K562 (cell line): ENCODE measurements around the gene TAS2R20. TPM values are rescaled to one million over a fixed set of nuclear protein-coding genes. Genes with fewer than 3 reads are reported as not detected.

ENCODE experiments used
- ATAC-seq: fragments of 200-7000 bp; cut with Tn5 transposase; 3 replicates; pipeline ENCODE4 v1.9.1; 2020; ENCODE audit warnings: moderate library complexity
- BruUV-seq: library from RNA; stranded (reverse); fragments of 400-500 nt; replicated peaks from 2 replicates; lab custom pipeline; 2021; lab: Mats Ljungman, UMichigan
- CTCF ChIA-PET: fragments of 300-600 bp; formaldehyde crosslinking; extraction: SDS; loops from one replicate; lab custom pipeline; 2021; ENCODE audit warnings: low intra/inter-chr PET ratio; lab: Yijun Ruan, JAX
- POLR2A ChIA-PET: fragments of 300-600, 350-650 bp; sonication (Branson Sonifier 250); formaldehyde crosslinking; extraction: SDS; loops from one replicate; lab custom pipeline; 2021; ENCODE audit warnings: antibody characterized with exemption, inconsistent platforms; lab: Yijun Ruan, JAX
- DNase-seq, 4 experiments: peaks; one replicate each; pipeline versions ENCODE4 v3.0.0 to v3.0.0-alpha.2; 2011 to 2018; ENCODE audit warnings: low spot score in 3 of 4, mixed read lengths in 3 of 4; ENCODE audit errors: extremely low read depth in 1 of 4
- FAIRE-seq: peaks from 2 replicates; lab custom pipeline; 2011; peaks lifted over from hg19 to GRCh38; lab: Jason Lieb, UNC
- H2AFZ ChIP-seq: 2 replicates; pipeline ENCODE4 v1.6.0; 2011; ENCODE audit warnings: low read depth, low read length, control low read depth, inconsistent platforms
- H3K27ac ChIP-seq: fragments of 200-600 bp; 3 replicates; pipeline ENCODE4 v1.8.0; 2011; ENCODE audit warnings: low read depth, mild to moderate bottlenecking, control low read depth, inconsistent platforms, low read length, moderate library complexity, mixed read lengths; ENCODE audit errors: extremely low read depth
- H3K27me3 ChIP-seq, 2 experiments: fragments of 300-600 bp in 1 of 2; 2 replicates in 1 of 2; 3 replicates in 1 of 2; pipeline versions ENCODE4 v1.6.0 to v1.8.0; 2011; ENCODE audit warnings: inconsistent platforms in 2 of 2, low read length in 2 of 2, mild to moderate bottlenecking in 1 of 2, mixed read lengths in 1 of 2, moderate library complexity in 1 of 2; ENCODE audit not compliant: control insufficient read depth in 2 of 2, insufficient read depth in 2 of 2
- H3K36me3 ChIP-seq: fragments of 300-600 bp; 3 replicates; pipeline ENCODE4 v1.8.0; 2011; ENCODE audit warnings: mild to moderate bottlenecking, low read length, inconsistent platforms; ENCODE audit not compliant: control insufficient read depth, insufficient read depth
- H3K4me1 ChIP-seq, 2 experiments: fragments of 200-600 bp in 1 of 2; replicated peaks in 1 of 2; 2 replicates in 1 of 2; 3 replicates in 1 of 2; pipeline versions ENCODE4 v1.5.1 to v1.8.0; 2011; ENCODE audit warnings: inconsistent platforms in 2 of 2, low read length in 2 of 2, mild to moderate bottlenecking in 1 of 2, mixed read lengths in 1 of 2, moderate library complexity in 1 of 2; ENCODE audit not compliant: control insufficient read depth in 2 of 2, insufficient read depth in 2 of 2
- H3K4me2 ChIP-seq: 2 replicates; pipeline ENCODE4 v1.6.1; 2011; ENCODE audit warnings: low read length, control low read depth, inconsistent platforms, mixed read lengths; ENCODE audit not compliant: insufficient read depth
- H3K4me3 ChIP-seq: fragments of 200-600 bp; sonication (generic), shearing (Covaris generic); 2 replicates; pipeline ENCODE4 v1.5.1; 2016; ENCODE audit warnings: control low read depth, inconsistent platforms
- H3K79me2 ChIP-seq: fragments of 200-600 bp; 3 replicates; pipeline ENCODE4 v1.8.0; 2011; ENCODE audit warnings: low read length, inconsistent platforms; ENCODE audit not compliant: control insufficient read depth, insufficient read depth
- H3K9ac ChIP-seq, 2 experiments: 2 replicates each; pipeline versions ENCODE4 v1.6.0 to v1.6.1; 2011; ENCODE audit warnings: low read depth in 2 of 2, low read length in 2 of 2, control low read depth in 1 of 2, inconsistent platforms in 1 of 2, mild to moderate bottlenecking in 1 of 2, mixed read lengths in 1 of 2; ENCODE audit not compliant: insufficient read depth in 1 of 2
- H3K9me1 ChIP-seq: one replicate; pipeline ENCODE4 v1.6.0; 2011; ENCODE audit warnings: inconsistent platforms, mild to moderate bottlenecking, low read length, moderate library complexity; ENCODE audit not compliant: control insufficient read depth, insufficient read depth
- H3K9me3 ChIP-seq: replicated peaks from 2 replicates; pipeline ENCODE4 v1.5.1; 2011; ENCODE audit warnings: low read depth, low read length, inconsistent platforms; ENCODE audit not compliant: control insufficient read depth, insufficient read depth
- H4K20me1 ChIP-seq: replicated peaks from 2 replicates; pipeline ENCODE4 v1.6.1; 2011; ENCODE audit warnings: low read length, inconsistent platforms, mixed read lengths; ENCODE audit not compliant: control insufficient read depth, insufficient read depth
- CBX1 ChIP-seq: sonication (generic); IDR thresholded peaks from 2 replicates; pipeline ENCODE4 v1.6.1; 2016; ENCODE audit warnings: antibody characterized with exemption, low read depth, mild to moderate bottlenecking
- ETV1 ChIP-seq: fragments of 450-650 bp; conservative IDR thresholded peaks from 2 replicates; pipeline ENCODE4 v1.6.1; 2016; ENCODE audit warnings: missing genetic modification characterization, control low read depth, low read depth, missing compliant biosample characterization
- FOXK2 ChIP-seq, 2 experiments: fragments of 450-650 bp; IDR thresholded peaks in 1 of 2; conservative IDR thresholded peaks in 1 of 2; 2 replicates each; pipeline ENCODE4 v1.6.1; 2016; ENCODE audit warnings: low read depth in 2 of 2, mild to moderate bottlenecking in 1 of 2
- HDGF ChIP-seq: fragments of 450-650 bp; IDR thresholded peaks from 2 replicates; pipeline ENCODE4 v1.6.1; 2016
- HMG20A ChIP-seq: fragments of 450-650 bp; formaldehyde crosslinking; conservative IDR thresholded peaks from 2 replicates; pipeline ENCODE4 v1.4.0; 2020; ENCODE audit warnings: mild to moderate bottlenecking, mixed read lengths
- HMGN3 ChIP-seq: IDR thresholded peaks from 2 replicates; pipeline ENCODE4 v1.6.1; 2011; ENCODE audit warnings: borderline replicate concordance, low read depth, mild to moderate bottlenecking, mixed read lengths, low read length; ENCODE audit not compliant: insufficient read length; ENCODE audit errors: extremely low read depth
- HNRNPLL ChIP-seq: fragments of 200-400 bp; formaldehyde crosslinking; IDR thresholded peaks from 2 replicates; pipeline ENCODE4 v1.6.1; 2017; ENCODE audit warnings: low read length, low read depth, mild to moderate bottlenecking; ENCODE audit not compliant: poor library complexity, severe bottlenecking
- MYNN ChIP-seq, 2 experiments: sonication (generic); formaldehyde crosslinking in 1 of 2; IDR thresholded peaks; 2 replicates each; pipeline versions ENCODE4 v1.5.0 to v1.6.1; 2016 to 2020; ENCODE audit warnings: antibody characterized with exemption in 1 of 2, missing genetic modification reagents in 1 of 2
- OTX1 ChIP-seq: fragments of 450-650 bp; formaldehyde crosslinking; IDR thresholded peaks from 2 replicates; pipeline ENCODE4 v1.4.0; 2022; ENCODE audit warnings: mild to moderate bottlenecking
- PCBP2 ChIP-seq: fragments of 200-400 bp; formaldehyde crosslinking; IDR thresholded peaks from 2 replicates; pipeline ENCODE4 v1.6.1; 2018; ENCODE audit warnings: low read length, low read depth, mild to moderate bottlenecking, moderate library complexity; ENCODE audit not compliant: poor library complexity, severe bottlenecking
- PTRF ChIP-seq: fragments of 450-650 bp; IDR thresholded peaks from 2 replicates; pipeline ENCODE4 v1.6.1; 2016; ENCODE audit warnings: mild to moderate bottlenecking, missing genetic modification characterization, missing compliant biosample characterization
- TFAM ChIP-seq: fragments of 250-450 bp; sonication (Bioruptor Pico); conservative IDR thresholded peaks from 2 replicates; pipeline ENCODE4 v1.5.0; 2021; ENCODE audit warnings: mild to moderate bottlenecking, moderate library complexity
- WGBS: fragments of 100-300 bp; shearing (Covaris generic); methylation state at CpG from one replicate; pipeline ENCODE4 v1.1.6; 2016; ENCODE audit warnings: low coverage, mixed read lengths; ENCODE audit not compliant: insufficient coverage; ENCODE audit errors: missing lambda C conversion rate; 5-methylcytosine and 5-hydroxymethylcytosine counted together
- in situ Hi-C: fragments of 300-500 bp; cut with MboI; formaldehyde crosslinking; loops from 4 replicates; pipeline ENCODE4 v1.15.0; 2018; ENCODE audit warnings: inconsistent platforms, mixed read lengths
- intact Hi-C: fragments of 100-400 bp; cut with micrococcal nuclease; formaldehyde crosslinking; loops from 2 replicates; pipeline ENCODE4 v1.14.2; 2022
- polyA plus RNA-seq, 8 experiments: library from polyadenylated mRNA; depleted of rRNA in 4 of 8; stranded (reverse) in 5 of 8; unstranded in 3 of 8; fragments of >200 nt; fragmentation: Nextera tagmentation in 2 of 8; fragmentation: Illumina TruSeq in 1 of 8; extraction: Ambion mirVana in 2 of 8; extraction: Trizol in 1 of 8; gene quantifications; 2 replicates each; pipeline versions ENCODE4 v1.2.1 to v1.2.3, GENCODE V29; 2011 to 2014; ENCODE audit warnings: inconsistent platforms in 1 of 8, missing spikeins in 1 of 8
- total RNA-seq, 7 experiments: library from RNA; depleted of rRNA in 6 of 7; stranded (reverse); fragments of >200 nt in 6 of 7; fragmentation: Illumina TruSeq in 2 of 7; extraction: Trizol in 2 of 7; gene quantifications; 2 replicates each; pipeline versions ENCODE4 v1.2.1 to v1.2.3, GENCODE V29; 2011 to 2021; ENCODE audit warnings: low replicate concordance in 1 of 7

TAS2R20 gene
- total and polyA plus RNA-seq, 9 of the 15 experiments (the other 6 are each of a cell fraction or from before 2014, with no cell fraction given): 0.07 to 2.3 (median 0.77) TPM

- ChIA-PET CTCF (no interaction called here), POLR2A (no interaction called here)
- WGBS: 100% methylated on average over 1 of the region's 1 CpG
- Histone ChIP-seq H2AFZ (no peak overlapping the region), H3K27ac (no peak overlapping the region), H3K9me1 (no peaks in the 10 kb centered on the region), H3K4me3 (no peak overlapping the region), H3K36me3 (no peaks in the 10 kb centered on the region), H3K9me3 (no peaks in the 10 kb centered on the region), H3K4me2 (no peak overlapping the region), H4K20me1 (no peaks in the 10 kb centered on the region), H3K27me3 (no peaks in the 10 kb centered on the region), H3K79me2 (no peaks in the 10 kb centered on the region), H3K4me1 (no peaks in the 10 kb centered on the region), H3K9ac (no peak overlapping the region)
- intact Hi-C loops: no loop called here
- no peak for TF ChIP-seq HMGN3
- no peak for TF ChIP-seq CBX1
- no peak for TF ChIP-seq FOXK2 (conservative IDR thresholded peaks at IDR 0.05 in 1 of 2, IDR thresholded peaks at IDR 0.05 in 1 of 2; ENCODE audit: low read depth in 2 of 2)
- DNase-seq (no peak), ATAC-seq (no peak), FAIRE-seq (no peak)
- BruUV-seq: no TSS peak
- in situ Hi-C loops: loop anchor here (5.0 kb wide), 1 partner anchor 55 kb away; no protein-coding TSS in a partner anchor
Measured at GRCh38 chr12:11016937-11017336, 18.8 kb upstream of the TAS2R20 start.

- in situ Hi-C loops: loop anchor here (5.0 kb wide), 1 partner anchor 56 kb away; no protein-coding TSS in a partner anchor
- intact Hi-C loops: no loop called here
- ATAC-seq: no peak
- no peak overlapping the region for H2AFZ ChIP-seq
- H3K9ac ChIP-seq: no peak overlapping the region
- H3K79me2 ChIP-seq: no peaks in the 10 kb centered on the region
- no TSS peak for BruUV-seq
- DNase-seq: no peak
- no peaks in the 10 kb centered on the region for H3K36me3 ChIP-seq
- H3K27ac ChIP-seq: no peak overlapping the region
- H3K4me1 ChIP-seq: no peaks in the 10 kb centered on the region
- no peaks in the 10 kb centered on the region for H3K27me3 ChIP-seq
- TF ChIP-seq HDGF: no peak
- no peak for TF ChIP-seq PTRF
- no peak for TF ChIP-seq HNRNPLL
- no peak for TF ChIP-seq HMGN3
- TF ChIP-seq OTX1 (CRISPR knock-in tag): no peak
- no peak for TF ChIP-seq PCBP2
- no peak for TF ChIP-seq ETV1 (tag)
- no peak for TF ChIP-seq MYNN (IDR thresholded peaks at IDR 0.05)
- TF ChIP-seq MYNN (CRISPR knock-in tag; IDR thresholded peaks at IDR 0.05): no peak
- no peak for TF ChIP-seq TFAM (CRISPR knock-in tag)
- no peak for TF ChIP-seq HMG20A (CRISPR knock-in tag)
- ChIA-PET POLR2A (no interaction called here), CTCF (no interaction called here)
- FAIRE-seq: no peak
- WGBS: 75% methylated on average over 4 of the region's 4 CpGs
- no peak overlapping the region for H3K4me3 ChIP-seq
- no peaks in the 10 kb centered on the region for H4K20me1 ChIP-seq
- no peaks in the 10 kb centered on the region for H3K9me3 ChIP-seq
- H3K4me2 ChIP-seq: no peak overlapping the region
- no peaks in the 10 kb centered on the region for H3K9me1 ChIP-seq
Measured at GRCh38 chr12:11015775-11016430, 17.8 kb upstream of the TAS2R20 start.
